Activated CD4-positive, alpha-beta T cell treated with anti-CD3 and anti-CD28 coated beads, Interleukin-2, amount 50 U/mL, for 1 hour (primary cell): ENCODE data around the gene ITGBL1.

ENCODE experiments used
- DNase-seq: peaks from one replicate; pipeline ENCODE4 v3.0.0-alpha.2; 2020

ITGBL1 gene

DNA sequence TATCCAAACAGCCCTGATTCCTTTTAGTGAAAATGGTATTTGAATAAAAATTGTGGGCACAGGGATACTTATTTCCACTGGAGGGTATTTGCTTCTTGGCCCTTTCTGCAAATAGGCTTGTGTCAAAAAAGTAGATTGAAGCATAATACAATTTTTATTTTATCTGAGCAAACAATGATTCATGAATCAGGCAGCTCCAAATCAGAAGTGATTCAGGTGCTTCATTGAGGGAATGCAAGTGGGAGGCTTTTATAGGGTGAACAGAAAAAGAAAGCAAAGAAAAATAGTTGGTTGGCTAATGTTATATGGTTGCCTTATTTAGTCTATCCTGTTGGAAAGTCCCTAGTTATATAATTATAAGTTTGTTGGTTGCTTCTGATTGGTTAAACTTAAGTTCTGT, 117.9 kb downstream of the ITGBL1 start:
- no peak for DNase-seq

DNA sequence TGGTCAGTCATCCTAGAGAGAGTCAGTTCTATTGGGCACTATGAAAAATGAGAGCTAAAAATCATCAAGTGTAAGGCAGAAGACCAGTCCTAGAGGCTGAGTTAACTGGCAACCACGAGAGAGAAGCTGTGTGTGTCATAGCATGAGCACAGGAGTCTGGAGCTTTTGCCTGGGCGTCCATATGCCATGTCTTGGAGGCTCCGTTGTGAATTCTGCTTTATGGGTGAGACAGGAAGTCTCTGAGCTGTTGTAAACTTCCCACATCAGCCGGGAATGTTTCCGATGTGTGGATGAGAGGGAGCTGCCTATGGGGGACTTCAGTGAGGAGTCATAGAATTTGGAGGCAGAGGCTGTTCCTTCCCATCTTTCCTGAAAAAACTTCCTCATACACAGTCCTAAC, 120.0 kb downstream of the ITGBL1 start:
- no peak for DNase-seq

GRCh38 chr13:101575581-101575980, 123.1 kb downstream of the ITGBL1 start:
- no peak for DNase-seq

DNA sequence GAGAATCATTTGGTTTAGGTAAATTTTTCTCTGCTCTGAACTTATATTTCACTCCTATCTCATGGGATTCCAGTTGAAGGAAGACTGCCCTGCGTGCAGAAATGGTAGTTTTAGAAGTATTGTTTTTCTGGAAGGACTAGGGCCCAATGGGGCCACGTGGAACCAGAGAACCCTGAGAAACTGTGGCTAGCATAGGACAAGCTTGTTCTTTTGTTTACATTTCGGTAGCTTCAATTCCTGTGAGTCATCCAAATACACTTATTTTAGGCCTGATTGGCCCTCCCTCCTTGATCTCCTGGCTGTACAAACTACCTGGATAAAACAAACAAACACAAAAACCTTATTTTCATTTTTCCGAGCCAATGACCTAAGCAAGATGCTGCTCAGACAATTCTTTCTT, 124.0 kb downstream of the ITGBL1 start:
- DNase-seq, result no peak

GRCh38 chr13:101576977-101577376, 124.5 kb downstream of the ITGBL1 start:
- no peak for DNase-seq

GRCh38 chr13:101579281-101579802, 126.9 kb downstream of the ITGBL1 start:
- no peak for DNase-seq

- no peak for DNase-seq
These were observed 131.9 kb downstream of the ITGBL1 start for GRCh38 chr13:101584331-101584730.

- no peak for DNase-seq
These were observed 138.0 kb downstream of the ITGBL1 start for GRCh38 chr13:101590479-101590878.

- no peak for DNase-seq
These were observed 142.5 kb downstream of the ITGBL1 start for GRCh38 chr13:101594936-101595335.

- no peak for DNase-seq
These were observed 144.3 kb downstream of the ITGBL1 start for GRCh38 chr13:101596803-101597202.

DNA sequence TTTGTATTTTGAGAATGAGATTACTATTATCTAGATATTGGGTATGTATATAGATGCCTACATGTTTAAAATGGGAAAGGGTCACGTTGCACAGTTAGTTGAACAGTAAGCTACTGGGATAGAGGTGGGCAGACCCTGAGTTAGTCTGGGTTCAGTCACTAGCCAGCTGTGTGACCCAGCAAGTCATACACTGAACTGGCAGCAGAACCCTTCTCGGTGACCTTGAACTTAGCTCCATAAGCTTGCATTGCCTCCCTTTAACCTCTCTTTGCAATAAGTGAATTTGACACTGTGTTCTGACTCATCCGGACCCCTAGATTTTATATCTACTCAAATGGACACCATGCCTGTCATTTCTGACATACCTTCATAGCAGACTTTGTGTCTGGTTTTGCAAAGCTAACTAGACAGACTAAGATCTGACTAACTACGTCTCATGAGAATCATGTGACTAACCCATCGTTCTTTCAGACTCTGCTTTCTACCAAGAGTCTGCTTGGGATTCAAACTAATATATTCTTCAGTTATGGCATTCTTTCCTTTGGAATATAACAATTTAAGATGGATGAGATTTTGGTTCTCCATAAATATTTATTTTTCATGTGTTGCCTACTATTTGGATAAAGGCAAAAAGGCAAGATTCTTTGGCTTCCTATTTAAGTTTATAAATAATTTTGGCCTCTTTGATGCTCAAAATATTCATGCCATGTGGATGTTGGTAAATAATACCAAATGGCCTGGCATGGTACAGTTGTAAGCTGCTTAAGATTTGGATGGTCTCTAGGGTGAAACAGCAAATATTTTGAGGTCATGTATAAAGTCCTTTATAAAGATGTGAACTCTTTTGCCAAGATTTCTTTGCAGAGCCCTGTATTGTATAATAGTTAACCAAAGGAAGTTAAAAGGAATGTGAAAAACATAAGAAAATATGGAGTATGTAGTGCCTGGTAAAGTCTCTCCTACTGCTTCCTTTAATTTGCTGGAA, 159.3 kb downstream of the ITGBL1 start:
- no peak for DNase-seq

- no peak for DNase-seq
These were observed 160.3 kb downstream of the ITGBL1 start for GRCh38 chr13:101612735-101613134.

GRCh38 chr13:101614491-101614890, 162.0 kb downstream of the ITGBL1 start:
- DNase-seq, result no peak

GRCh38 chr13:101618440-101619187, 166.1 kb downstream of the ITGBL1 start:
- no peak for DNase-seq

GRCh38 chr13:101621099-101621498, 168.6 kb downstream of the ITGBL1 start:
- DNase-seq, result no peak

DNA sequence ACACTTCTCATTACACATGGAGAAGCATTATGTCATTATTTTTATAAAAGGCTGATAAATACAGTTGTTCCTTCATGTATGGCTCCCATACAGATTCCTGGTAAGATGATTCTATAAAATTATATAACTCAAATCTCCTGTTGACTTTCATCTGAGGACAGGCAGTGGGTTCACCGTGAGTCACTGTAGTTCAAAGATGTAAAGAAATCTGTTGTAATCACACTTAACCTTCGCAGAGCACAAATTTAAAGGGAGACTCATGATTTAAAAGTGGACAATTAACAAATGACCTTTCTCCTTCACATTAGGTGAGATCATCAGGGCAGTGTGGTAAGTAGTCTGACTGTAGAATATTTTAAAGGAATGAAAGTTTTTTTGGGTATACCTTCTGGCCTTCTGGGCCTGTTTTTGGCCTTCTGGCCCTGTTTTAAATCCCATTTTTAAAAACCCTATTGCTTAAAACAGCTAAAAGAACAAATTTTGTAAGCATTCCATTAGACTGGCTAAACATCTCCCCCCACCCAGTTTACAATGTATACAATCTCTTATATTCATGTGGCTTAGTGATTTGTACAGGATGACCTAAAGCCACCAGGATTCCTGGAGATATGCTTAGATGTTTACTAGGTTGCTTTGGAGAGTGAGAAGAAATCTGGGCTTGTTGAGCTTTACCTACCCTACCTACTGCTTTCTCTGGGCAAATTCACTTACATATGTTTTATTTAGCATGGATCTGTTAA, 171.2 kb downstream of the ITGBL1 start:
- no peak for DNase-seq

DNA sequence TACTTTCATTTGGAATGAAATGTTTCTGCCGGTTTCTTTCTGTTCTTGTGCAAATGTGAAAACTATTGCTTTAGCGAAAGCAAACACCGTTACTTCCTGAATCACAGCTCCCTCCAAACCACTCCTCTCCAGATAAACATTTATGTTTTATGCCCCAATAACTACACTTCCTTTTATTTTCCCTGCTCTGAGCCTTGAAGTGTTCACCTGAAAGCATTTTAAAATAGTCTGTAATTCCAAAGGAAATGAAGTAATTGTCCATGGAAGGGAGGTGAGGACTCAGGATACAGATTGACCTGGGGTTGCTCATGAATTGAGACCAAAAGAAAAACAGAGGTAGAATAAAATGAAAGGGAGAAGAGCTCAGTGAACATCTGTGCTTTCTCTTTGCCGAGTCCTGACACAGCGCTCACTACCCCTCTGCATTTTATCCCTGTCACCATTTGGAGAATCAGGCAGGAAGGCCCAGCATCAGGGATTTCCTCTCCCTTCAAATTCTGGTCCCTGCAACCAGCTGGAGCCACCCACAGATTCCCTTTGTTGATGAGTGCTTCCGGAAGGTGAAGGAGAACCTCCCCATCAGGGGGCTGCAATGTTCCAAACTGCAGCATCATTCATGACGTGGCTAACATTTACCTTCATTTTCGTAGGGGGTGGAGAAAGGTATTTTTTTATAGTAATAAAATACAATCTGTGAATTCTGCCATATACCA, 171.9 kb downstream of the ITGBL1 start:
- DNase-seq, result no peak

GRCh38 chr13:101624981-101625380, 172.5 kb downstream of the ITGBL1 start:
- DNase-seq, result no peak

DNA sequence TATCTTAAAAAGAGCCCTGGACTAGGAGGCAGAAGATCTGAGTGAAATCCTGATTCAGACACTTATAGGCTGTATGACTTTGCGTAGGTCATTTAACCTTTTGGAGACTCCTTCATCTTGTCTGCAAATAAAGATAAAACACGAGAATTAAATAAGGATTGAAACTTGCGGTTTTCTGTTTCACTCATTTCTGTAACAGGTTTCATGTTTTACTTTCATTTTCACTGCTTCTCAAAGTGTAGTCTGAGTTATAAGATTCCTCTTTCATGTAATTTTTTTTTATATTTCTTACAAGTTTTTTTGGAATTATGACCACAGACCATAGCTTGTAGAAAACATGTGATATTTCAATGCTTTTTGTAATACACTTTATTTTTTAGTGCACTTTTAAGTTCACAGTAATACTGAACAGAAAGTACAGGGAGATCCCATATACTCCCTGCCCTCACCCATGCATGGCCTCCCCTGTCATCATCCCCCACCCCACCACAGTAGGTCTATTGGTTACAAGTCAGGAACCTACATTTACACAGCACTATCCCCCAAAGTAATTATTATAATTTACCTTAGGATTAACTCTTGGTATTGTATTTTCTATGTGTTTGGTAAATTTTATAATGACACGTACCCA, 174.6 kb downstream of the ITGBL1 start:
- no peak for DNase-seq

- no peak for DNase-seq
These were observed 175.1 kb downstream of the ITGBL1 start for GRCh38 chr13:101627556-101627943.

GRCh38 chr13:101628900-101629299, 176.4 kb downstream of the ITGBL1 start:
- no peak for DNase-seq

- no peak for DNase-seq
These were observed 178.9 kb downstream of the ITGBL1 start for GRCh38 chr13:101631395-101631794.
